GM23338 (cell line): Measurements from ENCODE around the gene AHI1. TPM values are rescaled to one million over a fixed set of nuclear protein-coding genes. Genes with fewer than 3 reads are reported as not detected.

Experiments used
- ATAC-seq: fragments of 200-7000 bp; cut with Tn5 transposase; 3 replicates; pipeline ENCODE4 v1.9.1; 2020
- DNase-seq: peaks from one replicate; pipeline ENCODE4 v3.0.0-alpha.2; 2015; ENCODE audit warnings: low spot score
- H2AFZ ChIP-seq: fragments of 200-600 bp; sonication (generic); 2 replicates; pipeline ENCODE4 v1.8.0; 2016; ENCODE audit warnings: antibody characterized with exemption, mild to moderate bottlenecking, moderate library complexity
- H3F3A ChIP-seq: fragments of 200-600 bp; sonication (generic); replicated peaks from 2 replicates; pipeline ENCODE4 v1.8.0; 2017; ENCODE audit warnings: antibody characterized with exemption, mixed run types, low read depth
- H3K27ac ChIP-seq: fragments of 200-600 bp; sonication (generic); 2 replicates; pipeline ENCODE4 v1.6.1; 2016; ENCODE audit warnings: low read depth
- H3K27me3 ChIP-seq: fragments of 200-600 bp; sonication (generic); 2 replicates; pipeline ENCODE4 v1.8.0; 2016; ENCODE audit warnings: mild to moderate bottlenecking, mixed run types, moderate library complexity; ENCODE audit not compliant: insufficient read depth
- H3K36me3 ChIP-seq: fragments of 200-600 bp; sonication (generic); 2 replicates; pipeline ENCODE4 v1.8.0; 2016; ENCODE audit warnings: mild to moderate bottlenecking; ENCODE audit not compliant: insufficient read depth
- H3K4me1 ChIP-seq: fragments of 200-600 bp; sonication (generic); 2 replicates; pipeline ENCODE4 v1.8.0; 2016; ENCODE audit warnings: mild to moderate bottlenecking, moderate library complexity; ENCODE audit not compliant: insufficient read depth
- H3K4me2 ChIP-seq: fragments of 200-600 bp; sonication (generic); 2 replicates; pipeline ENCODE4 v1.7.1; 2017; ENCODE audit warnings: mixed run types
- H3K4me3 ChIP-seq: fragments of 200-600 bp; sonication (generic); 2 replicates; pipeline ENCODE4 v1.6.1; 2016; ENCODE audit warnings: mixed run types
- H3K79me2 ChIP-seq: fragments of 200-600 bp; sonication (generic); replicated peaks from 2 replicates; pipeline ENCODE4 v1.8.0; 2017; ENCODE audit warnings: mild to moderate bottlenecking; ENCODE audit not compliant: insufficient read depth
- H3K9me2 ChIP-seq: fragments of 200-600 bp; sonication (generic); 2 replicates; pipeline ENCODE4 v1.8.0; 2017; ENCODE audit not compliant: insufficient read depth
- H4K20me1 ChIP-seq: fragments of 200-600 bp; sonication (generic); replicated peaks from 2 replicates; pipeline ENCODE4 v1.8.0; 2017; ENCODE audit warnings: mild to moderate bottlenecking; ENCODE audit not compliant: insufficient read depth
- H3K27ac Mint-ChIP-seq: 2 replicates; pipeline ENCODE4 v1.8.0; 2020; ENCODE audit warnings: inconsistent platforms, mild to moderate bottlenecking, moderate library complexity, mixed read lengths
- H3K27me3 Mint-ChIP-seq: 3 replicates; pipeline ENCODE4 v1.8.0; 2022; ENCODE audit warnings: low read depth, mild to moderate bottlenecking, moderate library complexity, mixed read lengths, inconsistent platforms; ENCODE audit not compliant: insufficient read depth, poor library complexity
- H3K36me3 Mint-ChIP-seq: 3 replicates; pipeline ENCODE4 v1.8.0; 2021; ENCODE audit warnings: low read depth, mild to moderate bottlenecking, inconsistent platforms, moderate library complexity, mixed read lengths
- H3K4me1 Mint-ChIP-seq: 3 replicates; pipeline ENCODE4 v1.8.0; 2020; ENCODE audit warnings: mild to moderate bottlenecking, inconsistent platforms, mixed read lengths
- H3K4me3 Mint-ChIP-seq: 3 replicates; pipeline ENCODE4 v1.8.0; 2021; ENCODE audit warnings: moderate library complexity, mild to moderate bottlenecking, inconsistent platforms, mixed read lengths
- H3K9me3 Mint-ChIP-seq: 3 replicates; pipeline ENCODE4 v1.8.0; 2020; ENCODE audit warnings: moderate library complexity, mild to moderate bottlenecking, inconsistent platforms, mixed read lengths
- EZH2 ChIP-seq: fragments of 200-600 bp; sonication (generic); IDR thresholded peaks from one replicate; pipeline ENCODE4 v1.8.0; 2017; ENCODE audit warnings: antibody characterized with exemption, mild to moderate bottlenecking, low read depth; ENCODE audit not compliant: unreplicated experiment
- EZH2phosphoT487 ChIP-seq: fragments of 200-600 bp; sonication (generic); IDR thresholded peaks from one replicate; pipeline ENCODE4 v1.8.1; 2018; ENCODE audit warnings: antibody characterized with exemption; ENCODE audit not compliant: unreplicated experiment
- JUNB ChIP-seq: IDR thresholded peaks from one replicate; pipeline ENCODE4 v1.6.1; 2016; ENCODE audit warnings: antibody characterized with exemption; ENCODE audit not compliant: unreplicated experiment
- POLR2AphosphoS5 ChIP-seq: IDR thresholded peaks from 2 replicates; pipeline ENCODE4 v1.6.1; 2016; ENCODE audit warnings: antibody characterized with exemption, low read depth
- REST ChIP-seq: IDR thresholded peaks from one replicate; pipeline ENCODE4 v1.6.1; 2018; ENCODE audit warnings: antibody characterized with exemption; ENCODE audit not compliant: unreplicated experiment
- polyA plus RNA-seq: library from polyadenylated mRNA; unstranded; fragments of >200 nt; fragmentation: Nextera tagmentation; extraction: Ambion mirVana; gene quantifications from 2 replicates; pipeline ENCODE4 v1.2.1, GENCODE V29; 2016
- total RNA-seq: library from RNA; depleted of rRNA; stranded (reverse); fragments of >200 nt; shearing (Covaris generic); gene quantifications from 2 replicates; pipeline ENCODE4 v1.2.3, GENCODE V29; 2014

Gene AHI1
- total and polyA plus RNA-seq, 2 experiments from 2014 or later = 19.8 to 72.9 TPM

DNA sequence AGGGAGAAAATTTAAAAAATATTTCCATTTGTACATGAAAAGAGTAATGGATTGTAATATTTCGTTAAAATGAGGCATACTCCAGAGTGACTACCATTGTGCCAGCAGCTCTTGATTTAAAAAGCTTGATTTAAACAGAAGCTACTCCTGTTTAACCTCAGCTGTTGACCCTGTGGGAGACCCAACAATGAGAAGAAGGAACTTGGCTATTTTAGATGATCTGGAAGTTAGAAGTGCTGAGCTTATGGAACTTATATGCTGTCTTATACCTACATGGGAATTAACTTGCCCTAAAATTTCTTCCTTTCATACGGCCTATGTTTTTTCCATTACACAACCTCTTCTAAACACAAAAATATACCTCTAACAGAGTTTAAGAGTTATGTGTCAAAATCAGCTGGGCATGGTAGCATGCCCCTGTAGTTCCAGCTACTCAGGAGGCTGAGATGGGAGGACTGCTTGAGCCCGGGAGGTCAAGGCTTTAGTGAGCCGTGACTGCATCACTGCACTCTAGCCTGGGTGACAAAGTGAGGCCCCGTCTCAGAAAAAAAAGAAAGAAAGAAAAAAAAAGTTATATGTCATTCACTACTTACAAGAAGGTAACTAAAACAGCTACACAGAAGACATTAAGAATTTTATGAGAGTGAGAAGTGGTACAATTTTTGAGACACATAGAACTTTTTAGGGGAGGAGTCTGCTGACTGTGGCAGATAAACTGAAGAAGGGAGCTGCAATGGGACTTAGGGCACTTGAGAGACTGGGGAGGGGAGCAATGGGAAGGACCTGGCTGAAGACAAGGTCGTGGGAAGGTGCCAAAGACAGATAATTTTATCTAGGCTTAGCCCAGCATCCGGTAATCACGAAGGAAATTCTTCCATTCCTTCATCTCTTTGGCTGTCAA, 176.6 kb downstream of the AHI1 start:
- Histone ChIP-seq H3K4me3 (no peak overlapping the region), H3K27ac (no peak overlapping the region), H3K4me1 (peaks cover 8% of the 10 kb centered on the region; the same call in 1 of the 2 replicates), H3K79me2 (no peaks in the 10 kb centered on the region), H4K20me1 (no peaks in the 10 kb centered on the region), H3K9me2 (no peaks in the 10 kb centered on the region), H3K4me2 (no peak overlapping the region), H3K27me3 (no peaks in the 10 kb centered on the region), H2AFZ (no peak overlapping the region), H3K36me3 (no peaks in the 10 kb centered on the region), H3F3A (no peaks in the 10 kb centered on the region)
- no peak for TF ChIP-seq POLR2AphosphoS5
- no peak for ATAC-seq
- DNase-seq = no peak
- Mint-ChIP-seq H3K36me3 (no peaks in the 10 kb centered on the region), H3K27me3 (no peaks in the 10 kb centered on the region), H3K4me3 (no peak overlapping the region), H3K27ac (no peak overlapping the region), H3K4me1 (peaks cover 14% of the 10 kb centered on the region; the same call in 2 of the 3 replicates), H3K9me3 (no peaks in the 10 kb centered on the region)

DNA sequence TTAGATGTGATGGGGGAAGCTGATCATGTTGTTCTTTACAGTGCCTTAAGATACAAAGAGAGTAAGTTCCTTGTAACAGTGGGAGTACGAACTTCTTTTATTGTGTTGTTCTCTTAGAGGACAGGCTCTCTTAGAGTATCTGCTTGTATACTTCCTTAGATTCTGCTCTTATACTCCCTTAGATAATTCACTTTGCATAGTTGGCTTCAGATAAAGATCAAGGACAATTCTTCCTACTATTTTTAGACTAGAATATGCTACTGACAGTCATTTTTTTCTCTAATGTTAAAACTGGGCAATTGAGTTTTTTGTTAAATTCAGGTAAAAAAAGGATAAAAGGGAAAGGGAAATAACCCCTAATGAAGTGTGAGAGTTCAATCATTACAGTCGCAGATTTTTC, 177.7 kb downstream of the AHI1 start:
- TF ChIP-seq EZH2 (no peak), REST (no peak), JUNB (no peak), EZH2phosphoT487 (no peak), POLR2AphosphoS5 (no peak)
- no peak overlapping the region for H2AFZ ChIP-seq
- no peak overlapping the region for H3K4me3 ChIP-seq
- ATAC-seq (no peak), DNase-seq (no peak)
- H3K27ac ChIP-seq = no peak overlapping the region
- H3K27me3 ChIP-seq = no peaks in the 10 kb centered on the region
- H3K36me3 Mint-ChIP-seq = no peaks in the 10 kb centered on the region
- no peaks in the 10 kb centered on the region for H3K27me3 Mint-ChIP-seq
- H3K4me3 Mint-ChIP-seq = no peak overlapping the region
- no peak overlapping the region for H3K4me2 ChIP-seq
- H3K79me2 ChIP-seq = no peaks in the 10 kb centered on the region
- H4K20me1 ChIP-seq = no peaks in the 10 kb centered on the region
- no peaks in the 10 kb centered on the region; the same call in 1 of the 2 replicates for H3K9me2 ChIP-seq
- H3K27ac Mint-ChIP-seq = no peak overlapping the region
- no peaks in the 10 kb centered on the region for H3K9me3 Mint-ChIP-seq
- peaks cover 14% of the 10 kb centered on the region; the same call in 2 of the 3 replicates for H3K4me1 Mint-ChIP-seq
- peaks cover 8% of the 10 kb centered on the region; the same call in 1 of the 2 replicates for H3K4me1 ChIP-seq
- no peaks in the 10 kb centered on the region for H3F3A ChIP-seq
- H3K36me3 ChIP-seq = no peaks in the 10 kb centered on the region
